Muscle layer of colon (tissue), 2 donors: ENCODE results near the gene PTPRJ.

Source experiments
- H3K27ac ChIP-seq: one replicate; pipeline ENCODE4 v1.7.0; 2013; ENCODE audit warnings: low read depth, mild to moderate bottlenecking, low read length, moderate library complexity
- H3K27me3 ChIP-seq, 2 donors: one replicate each; pipeline ENCODE4 v1.7.0; 2013; ENCODE audit warnings: low read length in 2 of 2, mild to moderate bottlenecking in 2 of 2; ENCODE audit not compliant: insufficient read depth in 2 of 2, control insufficient read depth in 1 of 2
- H3K36me3 ChIP-seq: one replicate; pipeline ENCODE4 v1.7.0; 2013; ENCODE audit warnings: mild to moderate bottlenecking, low read length; ENCODE audit not compliant: insufficient read depth
- H3K4me1 ChIP-seq: one replicate; pipeline ENCODE4 v1.7.0; 2013; ENCODE audit warnings: mild to moderate bottlenecking, low read length; ENCODE audit not compliant: insufficient read depth
- H3K4me3 ChIP-seq, 2 donors: one replicate each; pipeline ENCODE4 v1.7.0; 2013; ENCODE audit warnings: low read length in 2 of 2, low read depth in 1 of 2, mild to moderate bottlenecking in 1 of 2, moderate library complexity in 1 of 2
- H3K9ac ChIP-seq: one replicate; pipeline ENCODE4 v1.7.0; 2013; ENCODE audit warnings: low read length
- H3K9me3 ChIP-seq: one replicate; pipeline ENCODE4 v1.7.0; 2013; ENCODE audit warnings: mild to moderate bottlenecking, low read length
- donor health status: abdominal sarcoma.
- donor health status: Adenocarcinoma of cecum.

The PTPRJ gene

GRCh38 chr11:48150213-48150612 is 169.9 kb downstream of the PTPRJ start:
- no peaks in the 10 kb centered on the region for H3K27me3 ChIP-seq
- H3K4me3 ChIP-seq: no peak overlapping the region
- H3K9ac ChIP-seq: no peak overlapping the region
- no peaks in the 10 kb centered on the region for H3K9me3 ChIP-seq
- H3K27ac ChIP-seq: no peak overlapping the region
- no peaks in the 10 kb centered on the region for H3K36me3 ChIP-seq
- H3K4me1 ChIP-seq: no peaks in the 10 kb centered on the region

GRCh38 chr11:48154151-48154550 is 173.8 kb downstream of the PTPRJ start:
- Histone ChIP-seq H3K27me3 (no peaks in the 10 kb centered on the region), H3K36me3 (peaks cover 4% of the 10 kb centered on the region), H3K27ac (no peak overlapping the region), H3K9me3 (no peaks in the 10 kb centered on the region), H3K9ac (no peak overlapping the region), H3K4me1 (no peaks in the 10 kb centered on the region), H3K4me3 (no peak overlapping the region)

- H3K27ac ChIP-seq: no peak overlapping the region
- no peak overlapping the region for H3K9ac ChIP-seq
- H3K4me1 ChIP-seq: no peaks in the 10 kb centered on the region
- H3K36me3 ChIP-seq: peaks cover 11% of the 10 kb centered on the region
- no peak overlapping the region for H3K4me3 ChIP-seq
- H3K27me3 ChIP-seq: no peaks in the 10 kb centered on the region
- H3K9me3 ChIP-seq: no peaks in the 10 kb centered on the region
These were observed 181.9 kb downstream of the PTPRJ start for GRCh38 chr11:48161951-48162884.

GRCh38 chr11:48162885-48163268 is 182.5 kb downstream of the PTPRJ start:
- H3K27ac ChIP-seq: no peak overlapping the region
- peaks cover 7% of the 10 kb centered on the region for H3K36me3 ChIP-seq
- H3K9me3 ChIP-seq: no peaks in the 10 kb centered on the region
- no peaks in the 10 kb centered on the region for H3K27me3 ChIP-seq
- H3K4me3 ChIP-seq: no peak overlapping the region
- H3K9ac ChIP-seq: no peak overlapping the region
- H3K4me1 ChIP-seq: no peaks in the 10 kb centered on the region

GRCh38 chr11:48163360-48164100 is 183.2 kb downstream of the PTPRJ start:
- no peaks in the 10 kb centered on the region for H3K9me3 ChIP-seq

GRCh38 chr11:48164836-48165235 is 184.5 kb downstream of the PTPRJ start:
- Histone ChIP-seq H3K36me3 (peaks cover 7% of the 10 kb centered on the region), H3K9ac (no peak overlapping the region), H3K4me1 (no peaks in the 10 kb centered on the region), H3K27ac (no peak overlapping the region), H3K4me3 (no peak overlapping the region), H3K9me3 (no peaks in the 10 kb centered on the region), H3K27me3 (no peaks in the 10 kb centered on the region)

More at GRCh38 chr11:48163360-48164100, 183.2 kb downstream of the PTPRJ start:
- H3K27me3 ChIP-seq: no peaks in the 10 kb centered on the region
- H3K27ac ChIP-seq: no peak overlapping the region
- H3K4me1 ChIP-seq: no peaks in the 10 kb centered on the region
- no peak overlapping the region for H3K4me3 ChIP-seq
- peaks cover 7% of the 10 kb centered on the region for H3K36me3 ChIP-seq
- no peak overlapping the region for H3K9ac ChIP-seq

- Histone ChIP-seq H3K4me1 (no peaks in the 10 kb centered on the region), H3K27ac (no peak overlapping the region), H3K9ac (no peak overlapping the region), H3K27me3 (no peaks in the 10 kb centered on the region), H3K9me3 (no peaks in the 10 kb centered on the region), H3K4me3 (no peak overlapping the region), H3K36me3 (peaks cover 7% of the 10 kb centered on the region)
These were observed 185.1 kb downstream of the PTPRJ start for GRCh38 chr11:48165426-48165825.

- H3K4me1 ChIP-seq: no peaks in the 10 kb centered on the region
- H3K4me3 ChIP-seq: no peak overlapping the region
- peaks cover 7% of the 10 kb centered on the region for H3K36me3 ChIP-seq
- H3K9ac ChIP-seq: no peak overlapping the region
- H3K27ac ChIP-seq: no peak overlapping the region
- H3K9me3 ChIP-seq: no peaks in the 10 kb centered on the region
- no peaks in the 10 kb centered on the region for H3K27me3 ChIP-seq
These were observed 187.0 kb downstream of the PTPRJ start for GRCh38 chr11:48167380-48167779.

- no peaks in the 10 kb centered on the region for H3K9me3 ChIP-seq
- peaks cover 5% of the 10 kb centered on the region for H3K36me3 ChIP-seq
- no peak overlapping the region for H3K27ac ChIP-seq
- no peak overlapping the region for H3K4me3 ChIP-seq
- no peaks in the 10 kb centered on the region for H3K4me1 ChIP-seq
- no peaks in the 10 kb centered on the region for H3K27me3 ChIP-seq
- no peak overlapping the region for H3K9ac ChIP-seq
These were observed 188.5 kb downstream of the PTPRJ start for GRCh38 chr11:48168815-48169214.

- Histone ChIP-seq H3K4me1 (no peaks in the 10 kb centered on the region), H3K27me3 (no peaks in the 10 kb centered on the region), H3K36me3 (peaks cover under 1% of the 10 kb centered on the region), H3K4me3 (no peak overlapping the region), H3K9ac (no peak overlapping the region), H3K9me3 (no peaks in the 10 kb centered on the region), H3K27ac (no peak overlapping the region)
These were observed 188.9 kb downstream of the PTPRJ start for GRCh38 chr11:48169259-48169658.

GRCh38 chr11:48169717-48170116 is 189.4 kb downstream of the PTPRJ start:
- Histone ChIP-seq H3K4me3 (no peak overlapping the region), H3K9ac (no peak overlapping the region), H3K27me3 (no peaks in the 10 kb centered on the region), H3K27ac (no peak overlapping the region), H3K4me1 (no peaks in the 10 kb centered on the region), H3K9me3 (no peaks in the 10 kb centered on the region), H3K36me3 (no peaks in the 10 kb centered on the region)
